HUES6 (cell line): ENCODE data around the gene PRKCE.

Source experiments
- H3K27ac ChIP-seq: 2 replicates; pipeline ENCODE4 v1.7.0; 2013; ENCODE audit warnings: low read depth, mild to moderate bottlenecking, low read length, inconsistent platforms
- H3K27me3 ChIP-seq: 2 replicates; pipeline ENCODE4 v1.6.1; 2013; ENCODE audit warnings: low read length; ENCODE audit not compliant: control insufficient read depth, insufficient read depth
- H3K36me3 ChIP-seq: 2 replicates; pipeline ENCODE4 v1.6.1; 2013; ENCODE audit warnings: low read length; ENCODE audit not compliant: control insufficient read depth, insufficient read depth
- H3K4me1 ChIP-seq: 2 replicates; pipeline ENCODE4 v1.6.1; 2013; ENCODE audit warnings: low read length; ENCODE audit not compliant: control insufficient read depth, insufficient read depth
- H3K4me3 ChIP-seq: 2 replicates; pipeline ENCODE4 v1.5.1; 2013; ENCODE audit warnings: low read depth, low read length
- H3K9ac ChIP-seq: one replicate; pipeline ENCODE4 v1.6.1; 2013; ENCODE audit warnings: mild to moderate bottlenecking, low read length
- H3K9me3 ChIP-seq: 2 replicates; pipeline ENCODE4 v1.6.1; 2013; ENCODE audit warnings: low read depth, low read length; ENCODE audit not compliant: control insufficient read depth, insufficient read depth

The PRKCE gene

DNA sequence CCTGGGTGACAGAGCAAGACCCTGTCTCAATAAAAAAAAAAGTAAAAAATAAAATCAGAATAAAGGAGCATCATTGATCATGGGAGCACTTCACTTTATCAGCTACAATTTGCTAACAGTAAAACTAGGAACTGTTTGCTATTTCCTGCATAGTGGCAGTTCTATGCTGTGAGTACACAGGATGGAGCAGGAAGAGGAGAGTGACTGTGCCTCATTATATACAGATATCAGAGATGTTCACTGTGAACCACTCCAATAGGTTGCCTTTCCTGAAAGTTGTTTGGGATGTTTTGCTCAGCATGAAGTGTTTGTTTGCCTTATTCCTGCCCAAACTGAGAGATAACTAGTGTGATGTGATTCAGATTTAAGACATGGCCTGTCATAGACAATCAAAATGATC is 494.4 kb downstream of the PRKCE start:
- Histone ChIP-seq H3K9ac (no peak overlapping the region), H3K9me3 (no peaks in the 10 kb centered on the region), H3K36me3 (no peaks in the 10 kb centered on the region), H3K4me1 (peaks cover 7% of the 10 kb centered on the region), H3K27me3 (no peaks in the 10 kb centered on the region), H3K27ac (no peak overlapping the region), H3K4me3 (no peak overlapping the region)

DNA sequence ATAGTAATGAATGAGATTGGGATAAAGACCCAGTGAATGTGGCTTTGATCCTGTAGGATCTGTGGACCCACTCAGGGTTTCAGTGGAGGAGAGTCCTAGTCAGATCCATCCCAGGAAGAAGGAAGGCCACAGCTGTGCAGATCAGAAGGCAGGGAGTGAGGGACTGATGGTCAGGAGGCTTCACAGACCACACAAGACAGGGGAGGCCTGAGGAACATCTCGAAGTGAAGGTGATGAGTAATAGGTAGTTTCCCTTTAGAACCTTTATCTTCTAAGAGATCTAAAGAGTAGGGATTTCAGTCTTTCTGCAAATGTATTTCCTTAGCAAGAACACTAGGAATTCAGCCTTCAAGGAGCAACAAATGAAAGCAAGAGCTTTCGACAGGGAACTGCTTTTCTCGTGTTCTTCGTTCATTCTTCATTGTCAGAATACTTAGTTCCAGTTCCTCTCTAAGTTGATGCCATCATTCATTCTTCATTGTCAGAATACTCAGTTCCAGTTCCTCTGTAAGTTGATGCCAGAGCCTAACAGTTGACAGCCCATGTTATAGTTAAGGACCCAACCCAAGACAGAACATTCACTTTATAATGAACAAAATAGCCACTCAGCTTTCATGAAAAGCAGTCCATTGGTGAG is 495.5 kb downstream of the PRKCE start:
- H3K9ac ChIP-seq: no peak overlapping the region
- H3K4me3 ChIP-seq: no peak overlapping the region
- H3K27me3 ChIP-seq: no peaks in the 10 kb centered on the region
- no peaks in the 10 kb centered on the region for H3K36me3 ChIP-seq
- peaks cover 11% of the 10 kb centered on the region for H3K4me1 ChIP-seq
- no peak overlapping the region for H3K27ac ChIP-seq
- H3K9me3 ChIP-seq: no peaks in the 10 kb centered on the region

DNA sequence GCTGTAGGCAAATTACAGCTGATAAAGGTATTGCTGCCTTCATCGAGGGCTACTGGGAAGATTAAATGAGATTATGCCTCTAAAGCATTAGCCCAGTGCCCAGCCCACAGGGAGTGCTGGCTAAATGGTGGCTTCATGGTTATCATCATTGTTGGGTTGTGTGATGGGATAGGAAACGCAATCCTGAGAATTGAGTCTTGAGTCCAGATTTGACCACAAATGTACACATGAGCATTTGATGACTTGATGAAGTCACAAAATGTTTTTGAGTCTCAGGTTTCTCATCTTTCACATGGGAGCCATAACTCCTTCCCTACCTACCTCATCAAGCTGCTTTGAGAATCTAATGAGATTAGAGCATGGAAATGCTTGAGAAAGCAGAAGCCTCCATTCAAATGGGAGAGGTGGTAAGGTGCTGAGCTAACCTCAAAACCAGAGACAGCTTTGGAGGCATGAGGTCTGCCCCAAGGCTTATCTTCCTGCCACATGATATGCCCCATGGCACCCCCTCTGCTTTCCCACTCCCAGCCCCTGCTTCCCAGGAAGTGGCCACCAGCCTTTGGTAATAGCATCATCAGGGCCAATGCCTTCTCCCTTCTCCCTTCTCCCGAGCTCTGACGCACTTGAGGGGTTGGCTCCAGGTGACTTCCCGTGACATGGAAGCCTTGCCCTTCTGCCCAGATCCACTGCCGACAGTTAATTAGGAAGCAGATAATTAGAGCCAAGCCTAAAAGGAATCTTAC is 496.3 kb downstream of the PRKCE start:
- H3K27ac ChIP-seq: no peak overlapping the region
- no peak overlapping the region for H3K4me3 ChIP-seq
- no peaks in the 10 kb centered on the region for H3K27me3 ChIP-seq
- H3K9me3 ChIP-seq: no peaks in the 10 kb centered on the region
- no peaks in the 10 kb centered on the region for H3K36me3 ChIP-seq
- H3K4me1 ChIP-seq: peaks cover 11% of the 10 kb centered on the region
- H3K9ac ChIP-seq: no peak overlapping the region

GRCh38 chr2:46148369-46148736 is 496.9 kb downstream of the PRKCE start:
- Histone ChIP-seq H3K27me3 (no peaks in the 10 kb centered on the region), H3K9me3 (no peaks in the 10 kb centered on the region), H3K4me1 (peaks cover 11% of the 10 kb centered on the region), H3K36me3 (no peaks in the 10 kb centered on the region), H3K4me3 (no peak overlapping the region), H3K27ac (no peak overlapping the region), H3K9ac (no peak overlapping the region)

DNA sequence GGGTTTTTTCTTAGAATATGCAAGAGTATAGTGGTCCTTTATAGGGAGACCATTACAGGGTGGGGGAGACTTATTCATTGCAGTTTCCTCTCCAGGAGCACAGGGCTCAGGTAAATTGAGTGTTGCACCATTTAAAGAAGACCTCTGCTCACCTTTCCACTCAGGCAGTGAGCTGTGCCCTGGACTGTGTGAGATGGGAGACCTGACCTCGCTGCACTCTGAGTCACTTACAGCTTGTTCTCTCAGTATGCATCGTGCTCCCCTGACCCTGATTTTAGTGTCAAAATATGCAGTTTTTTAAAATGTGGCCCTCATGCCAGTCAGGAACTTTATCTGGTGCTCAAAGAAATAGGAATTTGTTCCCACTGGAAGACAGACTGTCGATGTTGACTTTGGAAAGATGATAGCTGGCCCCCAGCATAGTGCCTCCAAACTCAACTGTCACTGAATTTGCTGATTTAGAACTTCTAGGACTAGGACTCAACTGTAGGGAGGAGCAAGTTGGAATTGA is 499.0 kb downstream of the PRKCE start:
- Histone ChIP-seq H3K27me3 (no peaks in the 10 kb centered on the region), H3K27ac (no peak overlapping the region), H3K9me3 (no peaks in the 10 kb centered on the region), H3K9ac (no peak overlapping the region), H3K36me3 (no peaks in the 10 kb centered on the region), H3K4me1 (peaks cover 15% of the 10 kb centered on the region; the same call in 1 of the 2 replicates), H3K4me3 (no peak overlapping the region)

DNA sequence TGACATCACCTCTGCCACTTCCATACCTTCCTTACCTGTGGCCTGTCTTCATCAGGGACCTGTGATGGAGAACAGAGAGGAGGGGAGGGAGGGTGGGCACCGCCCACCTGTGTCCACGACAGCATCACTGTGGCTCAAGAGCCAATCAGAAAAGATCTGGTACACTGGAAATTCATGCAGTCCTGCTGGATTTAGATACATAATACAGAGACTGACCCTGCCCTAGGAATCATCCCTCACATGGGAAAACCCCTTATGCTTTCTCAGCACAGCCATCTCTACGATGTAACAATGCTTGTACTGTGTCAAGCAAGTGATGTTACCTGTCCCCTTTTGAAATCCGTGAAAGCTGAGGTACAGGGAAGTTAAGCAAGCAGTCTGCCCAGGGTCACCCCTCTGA is 500.1 kb downstream of the PRKCE start:
- Histone ChIP-seq H3K4me3 (no peak overlapping the region), H3K27me3 (no peaks in the 10 kb centered on the region), H3K36me3 (no peaks in the 10 kb centered on the region), H3K4me1 (peaks cover 15% of the 10 kb centered on the region; the same call in 1 of the 2 replicates), H3K9ac (no peak overlapping the region), H3K9me3 (no peaks in the 10 kb centered on the region), H3K27ac (no peak overlapping the region)

- Histone ChIP-seq H3K9me3 (no peaks in the 10 kb centered on the region), H3K4me3 (no peak overlapping the region), H3K27ac (no peak overlapping the region), H3K9ac (no peak overlapping the region), H3K27me3 (no peaks in the 10 kb centered on the region), H3K36me3 (no peaks in the 10 kb centered on the region), H3K4me1 (peaks cover 15% of the 10 kb centered on the region; the same call in 1 of the 2 replicates)
Observed at GRCh38 chr2:46153996-46154753, 502.7 kb downstream of the PRKCE start.

GRCh38 chr2:46157072-46157965 is 505.8 kb downstream of the PRKCE start:
- Histone ChIP-seq H3K4me3 (no peak overlapping the region), H3K9ac (no peak overlapping the region), H3K36me3 (no peaks in the 10 kb centered on the region), H3K27ac (no peak overlapping the region), H3K27me3 (no peaks in the 10 kb centered on the region), H3K9me3 (no peaks in the 10 kb centered on the region), H3K4me1 (peaks cover 9% of the 10 kb centered on the region; the same call in 1 of the 2 replicates)

- no peaks in the 10 kb centered on the region for H3K36me3 ChIP-seq
- H3K4me1 ChIP-seq: peaks cover 9% of the 10 kb centered on the region; the same call in 1 of the 2 replicates
- no peak overlapping the region for H3K27ac ChIP-seq
- H3K9me3 ChIP-seq: no peaks in the 10 kb centered on the region
- H3K27me3 ChIP-seq: no peaks in the 10 kb centered on the region
- H3K9ac ChIP-seq: no peak overlapping the region
- H3K4me3 ChIP-seq: no peak overlapping the region
Observed at GRCh38 chr2:46157966-46158310, 506.5 kb downstream of the PRKCE start.

DNA sequence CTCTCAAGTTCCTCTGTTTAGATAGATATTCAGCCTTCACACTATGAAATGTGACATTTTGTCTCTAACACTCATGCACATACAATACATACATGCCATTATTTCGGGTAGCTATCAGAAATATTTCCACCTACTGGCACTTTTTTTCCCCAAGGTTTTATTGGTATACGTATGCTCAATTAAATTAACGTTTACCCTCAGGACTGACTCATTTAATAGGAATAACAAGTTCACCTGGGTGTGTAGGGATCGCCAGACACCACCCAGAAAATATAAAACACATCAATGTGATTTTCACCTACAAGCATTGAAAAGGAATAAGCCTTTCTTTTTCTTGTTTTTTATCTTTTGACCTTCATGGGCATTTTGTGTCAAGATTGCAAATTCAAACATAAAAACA is 507.2 kb downstream of the PRKCE start:
- no peak overlapping the region for H3K4me3 ChIP-seq
- H3K9ac ChIP-seq: no peak overlapping the region
- H3K9me3 ChIP-seq: no peaks in the 10 kb centered on the region
- no peaks in the 10 kb centered on the region for H3K27me3 ChIP-seq
- H3K36me3 ChIP-seq: no peaks in the 10 kb centered on the region
- peaks cover 9% of the 10 kb centered on the region; the same call in 1 of the 2 replicates for H3K4me1 ChIP-seq
- no peak overlapping the region for H3K27ac ChIP-seq
